ENCODE data around the gene BIVM. TPM values are rescaled to one million over a fixed set of nuclear protein-coding genes. Genes with fewer than 3 reads are reported as not detected.
"Not testable (repeated sequence)": the region's sequence is repeated elsewhere in the genome, so short reads cannot be mapped to it uniquely, and the experiment has no call there.

BIVM gene
- total and polyA plus RNA-seq, 4 donors: 30.6 to 62.2 (median 52.6) TPM

- no peak for DNase-seq (ENCODE audit: low read depth in 4 of 6, low spot score in 6 of 6)
- Histone ChIP-seq H3K4me3 (ENCODE audit: low read depth, low read length) (no peak overlapping the region), H3K27me3 (ENCODE audit: control insufficient read depth, insufficient read depth, low read length) (no peaks in the 10 kb centered on the region), H3K36me3 (ENCODE audit: control insufficient read depth, insufficient read depth, low read length) (peaks cover 3% of the 10 kb centered on the region), H3K4me1 (ENCODE audit: control insufficient read depth, insufficient read depth, low read length) (peaks cover 19% of the 10 kb centered on the region), H3K9me3 (ENCODE audit: control insufficient read depth, insufficient read depth, low read length) (no peaks in the 10 kb centered on the region), H3K27ac (ENCODE audit: low read depth, low read length) (no peak overlapping the region)
- no CpG with 5 or more reads among the region's 6 CpGs for WGBS (ENCODE audit: insufficient coverage)
Measured at GRCh38 chr13:102771298-102772041, 27.4 kb upstream of the BIVM start.

- no peak for DNase-seq (ENCODE audit: low read depth in 4 of 6, low spot score in 6 of 6)
- peaks cover 19% of the 10 kb centered on the region for H3K4me1 ChIP-seq (ENCODE audit: control insufficient read depth, insufficient read depth, low read length)
- H3K27me3 ChIP-seq (ENCODE audit: control insufficient read depth, insufficient read depth, low read length): no peaks in the 10 kb centered on the region
- peaks cover 3% of the 10 kb centered on the region for H3K36me3 ChIP-seq (ENCODE audit: control insufficient read depth, insufficient read depth, low read length)
- no peak overlapping the region for H3K4me3 ChIP-seq (ENCODE audit: low read depth, low read length)
- no peak overlapping the region for H3K27ac ChIP-seq (ENCODE audit: low read depth, low read length)
- 93% methylated on average over 11 of the region's 16 CpGs for WGBS (ENCODE audit: insufficient coverage)
- H3K9me3 ChIP-seq (ENCODE audit: control insufficient read depth, insufficient read depth, low read length): no peaks in the 10 kb centered on the region
Measured at GRCh38 chr13:102772042-102772425, 26.9 kb upstream of the BIVM start.

GRCh38 chr13:102773441-102774213 is 25.3 kb upstream of the BIVM start, which contains the start of gene TEX30:
TSS of gene TEX30 (minus strand) at chr13:102773786. CDS start at chr13:102770026, 3,760 bp downstream.
- no peaks in the 10 kb centered on the region for H3K27me3 ChIP-seq (ENCODE audit: control insufficient read depth, insufficient read depth, low read length)
- peaks cover 19% of the 10 kb centered on the region for H3K4me1 ChIP-seq (ENCODE audit: control insufficient read depth, insufficient read depth, low read length)
- peak; percentile 64 to 96 (median 79) for DNase-seq (ENCODE audit: low read depth in 4 of 6, low spot score in 6 of 6)
- peak within 1 kb of the TSS; percentile 77 for H3K4me3 ChIP-seq (ENCODE audit: low read depth, low read length)
- no peaks in the 10 kb centered on the region for H3K36me3 ChIP-seq (ENCODE audit: control insufficient read depth, insufficient read depth, low read length)
- H3K27ac ChIP-seq (ENCODE audit: low read depth, low read length): peak within 1 kb of the TSS; percentile 83
- no peaks in the 10 kb centered on the region for H3K9me3 ChIP-seq (ENCODE audit: control insufficient read depth, insufficient read depth, low read length)
- WGBS (ENCODE audit: insufficient coverage): 2% methylated on average over 85 of the region's 85 CpGs

DNA sequence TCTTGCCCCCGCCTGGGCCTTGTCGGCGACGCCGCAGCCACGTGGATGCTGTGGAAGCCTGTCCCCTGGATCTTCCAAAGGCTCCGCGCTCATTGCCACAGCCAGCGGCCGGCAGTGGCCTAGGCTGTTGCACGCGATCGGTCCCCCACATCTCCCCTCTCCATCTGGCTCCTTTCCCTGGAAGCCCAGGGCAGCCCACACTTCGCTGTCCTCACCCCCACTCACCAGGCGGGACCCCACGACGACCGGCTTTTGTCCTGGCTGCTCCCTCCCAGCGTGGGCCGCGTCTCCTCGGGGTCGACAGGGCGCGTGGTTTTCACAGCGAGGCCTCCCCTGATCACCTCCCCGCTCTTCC is 24.7 kb upstream of the BIVM start:
- Histone ChIP-seq H3K27me3 (ENCODE audit: control insufficient read depth, insufficient read depth, low read length) (no peaks in the 10 kb centered on the region), H3K9me3 (ENCODE audit: control insufficient read depth, insufficient read depth, low read length) (no peaks in the 10 kb centered on the region), H3K4me1 (ENCODE audit: control insufficient read depth, insufficient read depth, low read length) (peaks cover 19% of the 10 kb centered on the region), H3K27ac (ENCODE audit: low read depth, low read length) (peak overlapping the region; percentile 83), H3K4me3 (ENCODE audit: low read depth, low read length) (peak overlapping the region; percentile 77), H3K36me3 (ENCODE audit: control insufficient read depth, insufficient read depth, low read length) (no peaks in the 10 kb centered on the region)
- WGBS (ENCODE audit: insufficient coverage): 73% methylated on average over 19 of the region's 27 CpGs
- DNase-seq (ENCODE audit: low read depth in 4 of 6, low spot score in 6 of 6): no peak

GRCh38 chr13:102774591-102775520 is 24.1 kb upstream of the BIVM start:
- H3K27ac ChIP-seq (ENCODE audit: low read depth, low read length): no peak overlapping the region

GRCh38 chr13:102776271-102776670 is 22.6 kb upstream of the BIVM start:
- no peak for DNase-seq (ENCODE audit: low read depth in 4 of 6, low spot score in 6 of 6)
- WGBS (ENCODE audit: insufficient coverage): 92% methylated on average over 2 of the region's 2 CpGs

More at GRCh38 chr13:102774591-102775520, 24.1 kb upstream of the BIVM start:
- WGBS (ENCODE audit: insufficient coverage): 87% methylated on average over 3 of the region's 14 CpGs
- H3K4me1 ChIP-seq (ENCODE audit: control insufficient read depth, insufficient read depth, low read length): peaks cover 19% of the 10 kb centered on the region
- no peaks in the 10 kb centered on the region for H3K36me3 ChIP-seq (ENCODE audit: control insufficient read depth, insufficient read depth, low read length)
- no peak overlapping the region for H3K4me3 ChIP-seq (ENCODE audit: low read depth, low read length)
- DNase-seq (ENCODE audit: low read depth in 4 of 6, low spot score in 6 of 6): no peak
- H3K27me3 ChIP-seq (ENCODE audit: control insufficient read depth, insufficient read depth, low read length): no peaks in the 10 kb centered on the region
- no peaks in the 10 kb centered on the region for H3K9me3 ChIP-seq (ENCODE audit: control insufficient read depth, insufficient read depth, low read length)

DNA sequence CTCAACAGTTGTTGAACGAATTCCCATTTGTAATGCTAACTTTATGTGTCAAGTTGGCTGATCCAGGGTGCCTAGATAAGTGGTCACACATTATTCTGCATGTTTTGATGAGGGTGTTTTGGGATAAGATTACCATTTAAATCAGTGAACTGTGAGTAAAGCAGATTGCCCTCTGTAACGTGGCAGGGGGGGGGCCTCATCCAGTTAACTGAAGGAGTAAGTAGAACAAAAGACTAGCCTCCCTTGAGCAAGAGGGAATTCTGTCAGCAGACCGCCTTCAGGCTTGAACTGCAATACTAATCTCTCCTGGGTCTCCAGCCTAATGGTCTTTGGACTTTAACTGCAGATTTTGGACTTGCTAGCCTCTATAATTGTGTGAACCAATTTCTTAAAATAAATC is 21.2 kb upstream of the BIVM start:
- peaks cover 4% of the 10 kb centered on the region for H3K9me3 ChIP-seq (ENCODE audit: control insufficient read depth, insufficient read depth, low read length)
- 20% methylated on average over 1 of the region's 3 CpGs for WGBS (ENCODE audit: insufficient coverage)

More at GRCh38 chr13:102776271-102776670, 22.6 kb upstream of the BIVM start:
- Histone ChIP-seq H3K27me3 (ENCODE audit: control insufficient read depth, insufficient read depth, low read length) (no peaks in the 10 kb centered on the region), H3K36me3 (ENCODE audit: control insufficient read depth, insufficient read depth, low read length) (no peaks in the 10 kb centered on the region), H3K9me3 (ENCODE audit: control insufficient read depth, insufficient read depth, low read length) (no peaks in the 10 kb centered on the region), H3K4me1 (ENCODE audit: control insufficient read depth, insufficient read depth, low read length) (peaks cover 19% of the 10 kb centered on the region), H3K4me3 (ENCODE audit: low read depth, low read length) (no peak overlapping the region), H3K27ac (ENCODE audit: low read depth, low read length) (no peak overlapping the region)

DNA sequence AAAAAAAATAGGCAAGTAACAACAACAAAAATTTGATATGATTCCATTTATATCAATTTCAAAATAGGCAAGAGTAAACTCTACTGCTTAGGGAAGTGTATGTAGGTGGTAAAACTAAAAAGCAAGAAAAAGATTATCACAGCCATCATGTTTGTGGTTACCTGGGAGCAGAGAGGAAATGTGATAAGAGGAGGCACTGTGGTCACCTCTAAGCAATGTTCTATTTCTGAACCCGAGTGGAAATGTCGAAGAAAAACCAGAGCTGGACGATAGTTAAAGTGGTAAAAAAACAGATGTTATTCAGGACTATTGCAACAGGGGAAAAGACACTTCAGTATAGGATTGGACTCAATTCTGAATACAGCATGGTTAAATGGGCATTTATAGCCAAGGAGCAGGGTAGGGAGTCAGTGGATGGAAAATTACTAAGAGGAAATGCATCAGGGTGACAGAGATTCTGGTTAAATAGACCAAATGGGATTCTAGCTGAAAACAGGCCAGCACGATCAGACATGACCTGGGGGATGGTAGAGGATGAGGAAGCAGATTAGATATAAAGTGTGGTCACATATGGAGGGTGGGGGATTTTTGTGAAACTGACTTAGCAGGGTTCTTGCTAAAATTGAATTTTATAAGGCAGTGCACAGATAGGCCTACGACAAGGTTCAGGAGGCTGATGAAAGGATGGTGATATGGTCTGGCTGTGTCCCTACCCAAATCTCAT is 19.3 kb upstream of the BIVM start:
- WGBS (ENCODE audit: insufficient coverage): 83% methylated on average over 5 of the region's 5 CpGs
- H3K9me3 ChIP-seq (ENCODE audit: control insufficient read depth, insufficient read depth, low read length): peaks cover 4% of the 10 kb centered on the region

More for the DNA sequence above, 21.2 kb upstream of the BIVM start:
- Histone ChIP-seq H3K36me3 (ENCODE audit: control insufficient read depth, insufficient read depth, low read length) (peaks cover 3% of the 10 kb centered on the region), H3K4me3 (ENCODE audit: low read depth, low read length) (no peak overlapping the region), H3K27ac (ENCODE audit: low read depth, low read length) (no peak overlapping the region), H3K4me1 (ENCODE audit: control insufficient read depth, insufficient read depth, low read length) (peaks cover 10% of the 10 kb centered on the region), H3K27me3 (ENCODE audit: control insufficient read depth, insufficient read depth, low read length) (no peaks in the 10 kb centered on the region)
- DNase-seq (ENCODE audit: low read depth in 4 of 6, low spot score in 6 of 6): no peak

DNA sequence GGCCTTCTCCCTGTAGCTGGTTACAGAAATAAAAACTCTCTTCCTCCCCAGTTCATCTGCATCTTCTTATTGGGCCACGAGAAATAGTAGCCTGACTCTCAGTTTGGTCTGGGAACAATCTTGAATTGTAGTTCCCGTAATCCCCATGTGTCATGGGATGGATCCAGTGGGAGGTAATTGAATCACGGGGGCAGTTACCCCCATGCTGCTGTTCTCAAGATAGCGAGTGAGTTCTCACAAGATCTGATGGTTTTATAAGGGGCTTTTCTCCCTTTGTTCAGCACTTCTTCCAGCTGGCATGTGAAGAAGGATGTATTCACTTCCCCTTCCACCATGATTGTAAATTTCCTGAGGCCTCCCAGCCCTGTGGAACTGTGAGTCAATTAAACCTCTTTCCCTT is 18.3 kb upstream of the BIVM start:
- not testable (repeated sequence) for H3K27me3 ChIP-seq (ENCODE audit: control insufficient read depth, insufficient read depth, low read length); DNase-seq (ENCODE audit: low read depth in 4 of 6, low spot score in 6 of 6); H3K9me3 ChIP-seq (ENCODE audit: control insufficient read depth, insufficient read depth, low read length); H3K27ac ChIP-seq (ENCODE audit: low read depth, low read length); H3K36me3 ChIP-seq (ENCODE audit: control insufficient read depth, insufficient read depth, low read length); H3K4me1 ChIP-seq (ENCODE audit: control insufficient read depth, insufficient read depth, low read length); H3K4me3 ChIP-seq (ENCODE audit: low read depth, low read length)
- 80% methylated on average over 1 of the region's 4 CpGs for WGBS (ENCODE audit: insufficient coverage)

More for the DNA sequence above, 19.3 kb upstream of the BIVM start:
- DNase-seq (ENCODE audit: low read depth in 4 of 6, low spot score in 6 of 6): no peak
- Histone ChIP-seq H3K4me1 (ENCODE audit: control insufficient read depth, insufficient read depth, low read length) (no peaks in the 10 kb centered on the region), H3K4me3 (ENCODE audit: low read depth, low read length) (no peak overlapping the region), H3K27ac (ENCODE audit: low read depth, low read length) (no peak overlapping the region), H3K27me3 (ENCODE audit: control insufficient read depth, insufficient read depth, low read length) (no peaks in the 10 kb centered on the region), H3K36me3 (ENCODE audit: control insufficient read depth, insufficient read depth, low read length) (peaks cover 6% of the 10 kb centered on the region)
